GM12864 (cell line): ENCODE results near the gene SMIM41.

Experiments used
- DNase-seq: peaks from one replicate; pipeline ENCODE4 v3.0.0-alpha.2; 2011; ENCODE audit warnings: low read depth
- H3K4me3 ChIP-seq: 2 replicates; pipeline ENCODE4 v1.5.1; 2011; ENCODE audit warnings: mild to moderate bottlenecking, low read depth, low read length, control low read depth
- CTCF ChIP-seq: IDR thresholded peaks from 2 replicates; pipeline ENCODE4 v1.5.1; 2011; ENCODE audit warnings: low read depth, mild to moderate bottlenecking, moderate library complexity, low read length, control low read depth, inconsistent platforms; ENCODE audit errors: missing control alignments

SMIM41 gene

GRCh38 chr12:52156311-52156710, 76.8 kb downstream of the SMIM41 start:
- no peak for DNase-seq
- TF ChIP-seq CTCF: no peak
- H3K4me3 ChIP-seq: no peak overlapping the region

GRCh38 chr12:52156757-52157565, 77.5 kb downstream of the SMIM41 start:
- TF ChIP-seq CTCF: peak; percentile 94
- H3K4me3 ChIP-seq: no peak overlapping the region
- DNase-seq: no peak

GRCh38 chr12:52157566-52158150, 78.2 kb downstream of the SMIM41 start:
- no peak for DNase-seq
- no peak for TF ChIP-seq CTCF
- H3K4me3 ChIP-seq: no peak overlapping the region
